Stimulated activated CD4-positive, alpha-beta T cell treated with anti-CD3 and anti-CD28 coated beads, TNF-alpha, amount 100 ng/mL, for 24 hours (primary cell): ENCODE data around the gene STARD10.
"Not testable (repeated sequence)": the region's sequence is repeated elsewhere in the genome, so short reads cannot be mapped to it uniquely, and the experiment has no call there.

Experiments
- DNase-seq, 3 experiments: peaks; one replicate each; pipeline ENCODE4 v3.0.0-alpha.2; 2020; ENCODE audit warnings: low read depth in 3 of 3

STARD10 gene

DNA sequence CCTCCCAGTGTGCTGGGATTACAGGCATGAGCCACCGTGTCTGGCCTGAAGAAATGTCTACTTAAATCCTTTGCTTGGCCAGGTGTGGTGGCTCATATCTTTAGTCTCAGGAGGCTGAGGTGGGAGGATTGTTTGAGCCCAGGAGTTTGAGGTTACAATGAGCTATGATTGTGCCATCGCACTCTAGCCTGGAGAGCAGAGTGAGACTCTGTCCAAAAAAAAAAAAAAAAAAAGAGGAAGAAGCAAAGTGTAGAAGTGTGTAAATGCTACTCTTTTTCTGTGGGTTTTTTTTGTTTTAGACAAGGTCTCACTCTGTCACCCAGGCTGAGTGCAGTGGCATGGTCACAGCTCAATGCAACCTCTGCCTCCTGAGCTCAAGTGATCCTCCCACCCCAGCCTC, 13.9 kb upstream of the STARD10 start:
- DNase-seq, result no peak

DNA sequence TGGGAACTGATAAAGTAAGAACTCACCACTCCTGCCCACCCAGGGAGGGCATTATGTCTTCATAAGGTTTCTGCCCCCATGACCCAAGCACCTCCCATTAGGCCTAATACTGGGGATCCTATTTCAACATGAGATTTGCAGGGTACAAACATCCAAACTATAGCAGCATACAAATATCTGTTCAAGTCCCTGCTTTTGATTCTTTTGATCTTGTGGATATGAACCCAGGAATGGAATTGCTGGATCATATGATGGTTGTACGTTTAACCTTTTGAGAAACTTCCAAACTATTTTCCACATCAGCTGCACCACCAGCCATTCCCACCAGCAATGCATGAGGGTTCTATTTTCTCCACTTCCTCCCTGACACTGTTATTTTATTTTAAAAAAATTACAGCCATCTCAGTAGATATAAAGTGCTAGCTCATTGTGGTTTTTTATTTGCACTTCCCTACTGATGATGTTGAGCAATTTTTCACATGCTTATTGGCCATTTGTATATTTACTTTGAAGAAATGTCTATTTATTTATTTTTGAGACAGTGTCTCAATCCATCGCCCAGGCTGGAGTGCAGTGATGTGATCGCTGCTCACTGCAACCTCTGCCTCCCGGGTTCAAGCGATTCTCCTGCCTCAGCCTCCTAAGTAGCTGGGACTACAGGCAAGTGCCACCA, 13.3 kb upstream of the STARD10 start:
- DNase-seq, result no peak

DNA sequence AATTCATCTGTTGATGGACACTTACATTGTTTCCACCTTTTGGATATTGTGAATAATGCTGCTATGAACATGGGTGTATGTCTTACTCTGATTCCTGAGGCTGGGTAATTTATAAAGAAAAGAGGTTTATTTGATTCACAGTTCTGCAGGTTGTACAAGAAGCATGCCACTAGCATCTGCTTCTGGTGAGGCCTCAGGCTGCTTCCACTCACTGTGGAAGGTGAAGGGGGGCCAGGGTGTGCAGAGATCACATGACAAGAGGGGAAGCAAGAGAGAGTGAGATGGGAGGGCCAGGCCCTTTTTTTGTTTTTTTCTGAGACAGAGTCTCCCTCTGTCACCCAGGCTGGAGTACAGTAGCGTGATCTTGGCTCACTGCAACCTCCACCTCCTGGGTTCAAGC, 12.5 kb upstream of the STARD10 start:
- not testable (repeated sequence) for DNase-seq

DNA sequence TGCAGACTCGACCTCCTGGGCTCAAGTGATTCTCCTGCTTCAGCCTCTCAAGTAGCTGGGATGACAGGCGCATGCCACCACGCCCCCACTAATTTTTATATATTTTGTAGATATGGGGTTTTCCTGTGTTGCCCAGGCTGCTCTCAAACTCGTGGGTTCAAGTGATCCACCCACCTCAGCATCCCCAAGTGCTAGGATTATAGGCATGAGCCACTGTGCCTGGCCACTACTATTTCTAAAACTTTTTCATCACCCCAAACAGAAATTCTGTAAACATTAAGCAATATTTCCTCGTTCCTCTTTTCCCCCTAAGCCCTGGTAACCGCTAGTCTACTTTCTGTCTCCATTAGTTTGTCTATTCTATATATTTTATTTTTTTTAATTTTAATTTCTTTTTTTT, 11.4 kb upstream of the STARD10 start:
- no peak for DNase-seq

DNA sequence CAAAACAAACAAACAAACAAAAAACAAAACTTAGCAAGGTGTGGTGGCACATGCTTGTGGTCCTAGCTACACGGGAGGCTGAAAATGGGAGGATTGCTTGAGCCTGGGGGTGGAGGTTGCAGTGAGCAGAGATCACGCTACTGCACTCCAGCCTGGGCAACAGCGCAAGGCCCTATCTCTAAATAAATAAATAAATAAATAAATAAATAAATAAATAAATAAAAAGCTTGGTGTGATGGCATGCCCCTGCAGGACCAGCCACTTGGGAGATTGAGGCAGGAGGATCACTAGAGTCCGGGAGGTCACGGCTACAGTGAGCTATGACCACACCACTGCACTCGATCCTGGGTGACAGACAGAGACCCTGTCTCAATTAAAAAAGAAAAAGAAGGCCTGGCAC, 9.0 kb upstream of the STARD10 start:
- DNase-seq, result no peak

DNA sequence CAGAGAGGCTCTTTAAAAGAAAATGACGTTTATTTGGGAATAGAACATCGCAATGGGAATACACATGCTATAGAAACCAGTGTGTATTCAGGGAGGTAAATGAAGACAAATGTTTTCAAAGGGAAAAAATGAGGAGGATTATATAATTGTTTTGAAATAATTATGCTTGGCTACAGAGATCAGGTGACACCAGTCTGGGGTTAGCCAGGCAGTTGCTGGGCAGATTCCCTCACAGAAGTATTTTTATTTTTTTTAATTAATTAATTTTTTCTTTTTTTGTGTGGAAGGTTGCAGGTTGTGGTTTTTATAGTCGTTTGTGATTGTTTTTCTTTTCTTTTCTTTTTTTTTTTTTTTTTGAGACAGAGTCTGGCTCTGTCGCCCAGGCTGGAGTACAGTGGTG, 5.6 kb upstream of the STARD10 start:
- no peak for DNase-seq

DNA sequence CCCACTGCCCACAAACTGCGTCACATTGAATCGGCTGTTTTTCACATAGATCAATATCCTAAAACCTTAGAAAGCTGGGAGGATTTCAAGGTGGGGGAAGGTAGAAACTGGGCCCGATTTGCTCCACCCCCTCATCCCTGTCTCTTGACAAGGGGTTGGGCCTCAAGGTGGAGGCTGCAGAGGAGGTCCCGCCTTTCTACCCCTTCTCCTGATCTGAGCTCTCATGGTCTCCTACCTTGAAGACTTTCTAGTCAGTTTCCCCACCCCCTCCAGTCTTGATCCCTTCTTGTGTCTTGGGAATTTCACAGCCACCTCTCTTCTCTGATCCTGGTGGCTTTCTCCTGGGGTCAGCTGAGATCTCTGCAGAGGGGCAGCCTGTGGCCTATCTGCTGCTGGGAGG, 4.5 kb upstream of the STARD10 start:
- DNase-seq, result no peak

DNA sequence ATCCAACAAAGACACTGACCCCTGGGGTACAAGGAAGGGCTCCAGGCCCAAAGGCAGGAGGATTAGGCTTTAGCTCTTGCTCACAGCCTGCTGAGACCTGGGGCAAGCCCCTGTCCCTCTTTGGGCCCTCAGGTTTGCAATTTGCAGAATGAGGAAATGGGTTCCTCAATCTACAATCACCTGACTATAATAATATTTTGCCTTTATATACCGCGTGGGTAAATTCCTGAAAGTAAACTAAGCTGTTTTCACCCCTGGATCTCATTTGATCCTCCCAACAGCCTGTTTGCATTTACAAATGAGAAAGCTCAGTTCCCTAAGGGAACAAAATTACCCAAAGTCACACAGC, 797 bp downstream of the STARD10 start:
- DNase-seq, result no peak

DNA sequence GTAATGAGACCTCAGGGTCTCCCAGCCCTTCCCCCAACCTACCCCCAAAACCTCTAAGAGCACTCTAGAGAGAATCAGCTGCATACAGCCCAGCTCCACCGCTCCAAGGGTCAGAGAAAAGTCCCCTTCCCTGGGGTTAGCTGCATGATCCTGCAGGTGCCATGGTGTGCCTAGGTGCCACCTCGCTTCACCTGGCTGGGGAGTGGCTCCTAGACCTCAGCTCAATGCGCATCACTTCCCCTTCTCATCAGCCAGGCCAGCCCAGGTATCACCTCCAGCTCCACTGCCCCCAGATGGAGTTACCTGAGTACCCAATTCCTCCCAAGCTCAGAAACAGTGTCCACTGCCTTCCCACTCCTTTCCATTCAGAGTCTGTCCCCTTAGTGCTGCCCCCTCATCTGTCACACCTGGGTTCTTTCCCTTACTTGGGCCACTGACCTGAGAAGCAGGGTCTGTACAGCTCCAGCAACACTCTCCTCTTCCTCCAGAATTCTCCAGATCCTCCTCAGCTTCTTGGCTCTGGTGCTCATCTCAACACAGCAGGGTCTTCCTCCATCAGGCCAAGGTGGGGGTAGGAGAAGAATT, 1.3 kb downstream of the STARD10 start:
- DNase-seq, result no peak

DNA sequence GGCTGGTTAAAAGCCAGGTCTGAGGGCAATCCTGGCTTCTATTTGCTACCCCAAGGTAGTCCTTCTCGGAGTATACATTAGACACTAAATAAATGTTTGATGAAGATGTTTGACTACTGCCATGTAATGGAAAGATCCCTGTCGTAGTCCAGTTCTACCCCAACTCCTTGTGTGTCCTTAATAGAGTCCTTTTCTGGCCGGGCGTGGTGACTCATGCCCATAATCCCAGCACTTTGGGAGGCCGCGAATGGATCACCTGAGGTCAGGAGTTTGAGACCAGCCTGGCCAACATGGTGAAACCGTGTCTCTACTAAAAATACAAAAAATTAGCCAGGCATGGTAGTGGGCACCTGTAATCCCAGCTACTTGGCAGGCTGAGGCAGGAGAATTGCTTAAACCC, 2.6 kb downstream of the STARD10 start:
- not testable (repeated sequence) for DNase-seq

DNA sequence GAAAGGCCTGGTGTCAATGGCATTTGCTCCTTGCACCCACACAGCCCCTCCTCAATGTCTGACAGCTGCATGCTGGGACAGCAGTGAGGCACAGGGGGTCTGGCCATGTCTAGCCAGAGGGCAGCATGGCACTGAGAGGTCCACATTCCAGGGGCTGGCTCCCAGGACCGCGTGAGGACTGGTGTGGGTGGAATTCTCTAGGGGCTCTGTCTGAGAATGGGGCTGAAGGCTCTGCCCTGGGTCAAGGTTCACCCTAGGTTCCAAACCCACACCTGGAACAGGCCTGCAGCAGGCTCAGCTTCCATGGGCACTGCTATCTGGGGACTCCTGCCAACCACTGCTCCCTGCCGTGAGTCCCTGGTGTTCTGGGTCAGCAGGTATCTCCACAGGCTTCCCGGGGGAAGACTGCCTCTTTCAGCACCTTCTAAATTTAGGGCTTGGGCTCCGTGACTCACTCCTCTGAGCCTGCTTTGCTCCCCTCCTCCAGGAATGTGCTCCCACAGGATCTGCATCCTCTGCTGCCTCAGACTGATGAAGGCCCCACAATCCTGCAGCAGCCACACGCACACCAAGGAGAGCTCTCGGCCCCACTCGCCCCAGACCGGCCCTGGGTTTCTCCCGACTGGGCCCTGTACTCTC, 4.2 kb downstream of the STARD10 start:
- no peak for DNase-seq

DNA sequence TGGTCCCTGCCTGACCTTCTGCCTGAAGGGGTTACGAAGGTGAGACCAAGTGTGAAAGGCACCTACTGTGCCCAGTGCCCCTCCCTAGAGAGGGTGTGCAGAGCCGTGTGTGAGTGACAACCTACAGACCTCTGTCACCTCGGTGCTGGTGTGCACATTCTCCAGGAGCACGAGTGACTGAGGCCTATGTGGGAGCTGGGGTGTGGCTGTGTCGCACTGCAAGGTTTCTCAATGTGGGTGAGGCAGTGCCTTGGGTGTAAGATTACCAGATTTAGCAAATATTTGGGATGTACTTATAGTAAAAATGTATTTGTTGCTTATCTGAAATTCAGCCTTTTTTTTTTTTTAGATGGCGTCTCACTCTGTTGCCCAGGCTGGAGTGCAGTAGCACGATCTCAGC, 5.6 kb downstream of the STARD10 start:
- no peak for DNase-seq

DNA sequence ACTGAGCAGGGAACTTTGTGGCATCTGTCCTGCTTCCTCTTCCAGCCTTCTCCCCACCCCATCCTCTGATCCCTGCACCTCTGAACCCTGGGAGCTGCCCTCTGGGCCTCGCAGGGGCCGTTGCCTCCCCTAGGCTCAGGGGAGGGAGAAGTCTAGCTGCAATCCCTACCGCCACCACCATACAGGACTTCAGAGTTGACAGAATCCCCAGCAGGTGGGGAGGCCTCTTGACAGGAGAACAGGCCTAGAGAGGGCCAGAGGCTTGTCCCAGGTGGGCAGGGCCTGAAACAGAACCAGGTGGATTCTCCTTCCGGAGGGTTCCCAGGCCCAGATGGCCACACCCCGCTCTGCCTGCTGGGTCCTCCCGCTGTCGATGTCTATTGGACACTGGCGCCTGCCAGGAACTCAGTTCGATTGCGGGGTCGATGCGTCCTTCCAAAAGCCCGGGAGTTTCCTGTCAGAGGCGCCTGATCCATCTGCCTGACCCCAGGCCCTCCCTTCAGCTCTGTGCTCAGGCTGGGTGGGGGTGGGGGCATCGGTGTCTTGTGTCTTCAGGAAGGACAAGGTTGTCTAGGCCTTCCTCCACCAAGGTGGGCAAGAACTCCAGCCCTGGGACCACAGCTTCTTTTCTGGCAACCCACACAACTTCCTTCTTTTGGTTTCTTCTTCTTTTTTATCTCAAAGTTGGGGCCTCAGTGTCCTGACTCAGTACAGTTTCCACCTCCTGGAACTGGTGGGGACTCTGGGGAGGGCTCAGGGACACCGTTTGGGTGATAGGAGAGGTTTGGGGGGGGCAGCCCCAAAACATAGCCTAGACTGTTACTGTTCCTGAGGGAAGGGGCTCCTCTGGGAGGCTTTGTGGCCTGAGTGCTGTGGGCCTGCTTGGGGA, 6.4 kb downstream of the STARD10 start:
- no peak for DNase-seq

DNA sequence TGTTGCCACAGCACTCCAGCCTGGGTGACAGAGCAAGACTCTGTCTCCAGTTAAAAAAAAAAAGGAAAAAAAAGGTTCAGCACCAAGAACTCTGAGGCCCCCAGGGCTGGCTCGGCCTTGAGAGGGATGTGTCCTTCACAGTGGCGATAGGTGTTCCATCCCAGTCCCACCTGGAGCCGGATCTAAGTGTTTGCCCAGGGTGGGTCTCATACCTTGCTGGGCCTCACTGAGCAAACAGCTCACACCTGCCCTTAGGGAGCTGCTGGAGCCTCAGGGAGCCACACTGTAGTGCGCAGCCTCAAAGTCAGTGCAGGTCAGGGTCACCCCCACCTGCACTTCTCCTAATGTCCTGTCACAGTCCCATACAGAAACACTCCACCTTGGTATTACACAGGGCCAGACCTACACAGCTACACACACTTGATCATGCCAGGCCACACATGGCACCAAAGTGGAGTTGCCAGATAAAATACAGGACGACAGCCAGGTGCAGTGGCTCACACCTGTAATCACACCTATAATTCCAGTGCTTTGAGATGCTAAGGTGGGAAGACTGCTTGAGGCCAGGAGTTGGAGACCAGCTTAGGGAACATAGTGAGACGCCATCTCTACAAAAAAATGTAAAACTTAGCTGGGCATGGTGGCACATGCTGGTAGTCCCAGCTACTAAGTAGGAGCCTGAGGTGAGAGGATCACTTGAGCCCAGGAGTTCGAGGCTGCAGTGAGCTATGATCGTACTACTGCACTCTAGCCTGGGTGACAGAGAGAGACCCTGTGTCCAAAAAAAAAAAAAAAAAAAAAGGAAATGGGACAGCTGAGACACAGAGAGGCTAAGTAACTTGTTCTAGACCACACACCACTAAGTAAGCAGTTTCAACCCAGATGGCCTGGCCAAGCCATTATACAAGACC, 7.3 kb downstream of the STARD10 start:
- no peak for DNase-seq

DNA sequence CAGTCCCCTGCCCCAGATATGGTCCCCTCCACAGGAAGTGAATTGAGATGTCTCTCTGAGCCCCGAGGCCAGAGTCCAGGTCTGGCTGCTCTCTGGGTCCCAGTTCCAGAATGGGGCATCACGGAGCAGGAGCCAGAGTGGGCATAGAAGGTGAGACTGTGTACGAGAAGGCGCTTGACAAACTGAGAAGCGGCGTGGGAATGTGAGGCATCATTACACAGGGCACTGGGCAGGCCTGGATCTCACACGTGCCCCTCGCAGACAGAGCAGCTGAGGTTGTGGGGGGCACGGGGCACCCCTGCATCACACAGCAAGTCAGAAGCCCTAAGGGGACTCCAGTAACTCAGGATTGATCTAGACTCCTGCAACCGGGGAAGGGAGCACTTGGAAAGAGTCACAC, 9.2 kb downstream of the STARD10 start:
- no peak for DNase-seq

DNA sequence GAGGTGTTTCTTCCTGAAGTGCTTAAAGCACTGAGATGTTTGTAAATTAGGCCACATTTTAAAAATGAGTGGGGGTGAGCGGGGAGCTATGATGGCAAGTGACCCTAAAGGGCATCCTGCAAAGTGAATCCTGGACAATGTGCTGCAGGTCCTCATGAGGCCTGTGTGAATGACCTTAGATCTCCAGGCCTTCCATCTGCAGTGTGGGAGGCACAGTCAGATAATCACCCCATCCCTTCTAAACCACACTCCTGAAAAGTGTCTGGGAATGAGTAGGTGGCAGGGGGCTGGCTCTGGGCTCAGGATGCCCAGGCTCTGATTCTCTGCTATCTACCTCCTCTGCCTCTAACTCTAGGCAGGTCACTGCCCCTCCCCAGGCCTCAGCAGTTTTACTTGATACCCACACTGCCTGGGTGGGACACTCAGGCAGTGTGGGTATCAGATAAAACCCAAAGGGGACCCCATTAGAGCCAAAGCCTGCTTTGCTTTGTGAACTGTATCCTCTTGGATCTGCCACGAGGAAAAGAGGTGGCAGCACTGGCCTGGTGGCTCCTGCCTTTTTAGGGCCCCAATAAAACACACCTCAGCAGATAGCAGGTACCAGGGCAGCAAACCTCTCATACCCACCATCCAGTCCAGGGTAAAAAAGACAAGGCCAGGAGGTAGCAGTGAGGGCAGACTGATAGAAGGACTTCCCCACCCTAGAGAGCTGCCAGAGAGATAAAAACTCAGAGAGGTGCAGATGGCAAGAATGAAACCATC, 10.5 kb downstream of the STARD10 start:
- DNase-seq, result no peak

DNA sequence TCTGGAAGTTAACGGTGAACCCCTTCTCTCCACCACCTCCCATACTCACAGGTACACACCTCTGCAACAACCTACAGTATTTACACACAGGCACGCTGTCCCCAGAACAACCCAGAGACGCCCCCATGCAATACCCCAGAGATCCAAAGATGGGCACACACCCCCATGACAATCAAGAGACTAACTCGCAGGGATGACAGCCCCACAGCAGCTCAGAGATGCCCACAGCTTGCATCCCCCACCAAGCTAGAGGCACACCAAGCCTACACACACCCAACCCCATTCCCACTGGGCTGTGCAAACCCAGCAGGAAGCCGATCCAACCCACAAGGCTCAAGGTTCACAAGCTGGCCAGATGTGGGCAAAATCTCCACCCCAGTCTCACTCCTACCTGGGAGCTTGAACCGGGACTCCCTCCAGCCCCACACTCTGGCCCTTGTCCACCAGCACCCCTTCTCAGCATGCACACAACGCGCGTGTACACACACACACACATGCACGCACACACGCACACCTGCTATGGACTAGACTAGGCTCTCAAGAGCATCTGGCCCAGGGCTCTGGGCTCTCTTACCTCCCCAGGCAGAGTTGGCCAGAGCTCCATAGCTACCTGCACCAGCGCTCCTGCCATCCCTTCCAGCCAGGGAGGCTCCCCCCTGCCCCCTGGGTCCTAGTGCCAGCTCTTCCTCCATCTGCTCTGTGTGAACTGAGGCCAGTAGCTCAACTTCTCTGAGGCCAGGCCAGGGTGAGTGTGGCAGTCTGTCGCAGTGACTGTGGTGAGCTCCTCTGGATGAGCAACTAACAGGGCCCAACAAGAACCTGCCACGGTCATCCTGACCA, 11.5 kb downstream of the STARD10 start:
- no peak for DNase-seq

DNA sequence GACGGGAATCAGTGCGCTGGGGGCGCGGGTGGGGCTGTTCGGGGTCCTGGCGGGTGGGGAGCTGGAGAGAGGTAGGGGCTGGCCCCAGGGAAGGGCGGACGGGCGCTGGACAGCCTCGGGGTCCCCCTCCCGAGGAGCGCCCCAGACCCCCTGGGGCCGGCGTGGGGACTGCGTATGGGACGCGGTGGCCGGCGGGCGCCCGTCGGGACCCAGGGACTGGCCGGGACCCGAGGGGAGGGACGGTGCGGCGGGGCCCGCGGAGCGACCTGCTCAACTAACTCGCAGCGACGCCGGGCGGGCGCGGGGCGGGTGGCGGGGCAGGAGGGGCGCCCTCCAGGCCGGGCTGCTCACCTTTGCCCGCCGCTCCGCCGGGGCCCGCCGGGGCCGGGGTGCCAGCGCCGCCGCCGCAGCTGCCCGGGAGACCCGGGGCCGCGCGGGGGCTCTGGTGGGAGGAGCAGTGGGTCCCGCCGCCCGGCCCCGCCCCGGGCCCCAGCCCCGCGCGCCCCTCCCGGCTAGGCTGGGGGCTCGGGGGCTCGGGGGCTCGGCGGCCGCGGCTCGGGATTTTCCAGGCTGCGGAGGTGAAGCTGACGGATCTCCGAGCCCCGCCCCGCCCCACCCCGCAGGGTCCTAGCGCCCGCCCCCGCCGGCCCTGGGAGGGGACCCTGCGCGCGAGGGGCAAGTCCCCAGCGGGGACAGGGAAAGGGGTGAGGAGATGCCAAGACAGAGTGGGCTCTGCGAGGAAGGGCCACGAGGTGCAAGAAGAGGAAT, 12.3 kb downstream of the STARD10 start:
- DNase-seq, result peak; percentile 15 to 52 (median 15)

DNA sequence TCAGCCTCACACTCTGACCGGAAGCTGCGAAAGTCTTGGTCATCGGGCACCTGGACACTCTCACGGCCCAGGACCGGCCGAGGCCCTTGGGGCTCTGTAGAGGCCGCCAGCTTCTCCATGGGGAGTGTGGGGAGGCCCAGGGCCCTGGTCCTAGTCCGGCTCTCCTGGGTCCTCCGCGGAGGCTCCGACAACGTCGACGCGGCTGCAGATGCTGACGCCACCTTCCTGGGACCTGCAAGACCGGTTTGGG, 12.9 kb downstream of the STARD10 start:
- no peak for DNase-seq
